Measurements from ENCODE around the gene GPN2. TPM values are rescaled to one million over a fixed set of nuclear protein-coding genes. Genes with fewer than 3 reads are reported as not detected.
"Not testable (repeated sequence)": the region's sequence is repeated elsewhere in the genome, so short reads cannot be mapped to it uniquely, and the experiment has no call there.

The GPN2 gene
- total RNA-seq, 1 donor from 2014 or later, result 28.5 TPM

DNA sequence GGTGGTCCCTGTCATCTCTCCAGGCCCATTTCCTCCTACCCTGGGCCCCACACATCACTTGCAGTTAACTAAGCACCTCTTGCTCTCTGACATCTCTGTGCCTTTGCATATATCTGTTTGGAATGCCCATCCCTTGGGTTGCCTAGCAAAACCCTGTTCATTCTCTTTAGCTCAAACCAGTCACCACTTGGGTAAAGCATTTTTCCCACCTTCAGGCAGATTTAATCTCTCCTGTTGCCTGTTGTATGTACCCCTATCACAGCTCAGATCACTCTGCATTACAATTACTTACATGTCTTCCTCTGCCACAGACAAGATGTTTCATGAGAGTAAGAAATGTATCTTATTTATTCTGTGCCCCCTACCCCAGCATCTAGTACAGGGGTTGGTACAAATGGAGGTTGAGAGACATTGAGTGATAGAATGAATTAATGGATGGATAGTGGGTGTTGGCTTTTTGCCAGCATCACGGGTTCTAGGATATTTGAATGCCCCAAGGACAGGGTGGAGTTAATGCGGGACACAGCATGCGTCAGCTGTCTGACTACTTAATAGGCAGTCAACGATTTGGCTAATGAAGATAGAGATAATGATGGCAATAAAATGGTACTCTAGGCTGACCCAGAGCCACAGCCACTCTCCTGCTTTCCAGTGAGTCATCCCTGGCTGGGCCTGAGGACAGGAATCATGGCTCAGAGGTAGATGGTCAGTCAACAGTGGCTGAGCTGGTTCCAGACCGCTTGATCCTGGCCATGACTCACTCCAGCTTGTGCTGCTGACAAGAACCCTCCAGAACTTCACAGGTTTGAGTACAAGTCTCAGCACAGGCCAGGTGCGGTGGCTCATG lies 17.2 kb upstream of the GPN2 start:
- no peak for DNase-seq (ENCODE audit: low spot score)

DNA sequence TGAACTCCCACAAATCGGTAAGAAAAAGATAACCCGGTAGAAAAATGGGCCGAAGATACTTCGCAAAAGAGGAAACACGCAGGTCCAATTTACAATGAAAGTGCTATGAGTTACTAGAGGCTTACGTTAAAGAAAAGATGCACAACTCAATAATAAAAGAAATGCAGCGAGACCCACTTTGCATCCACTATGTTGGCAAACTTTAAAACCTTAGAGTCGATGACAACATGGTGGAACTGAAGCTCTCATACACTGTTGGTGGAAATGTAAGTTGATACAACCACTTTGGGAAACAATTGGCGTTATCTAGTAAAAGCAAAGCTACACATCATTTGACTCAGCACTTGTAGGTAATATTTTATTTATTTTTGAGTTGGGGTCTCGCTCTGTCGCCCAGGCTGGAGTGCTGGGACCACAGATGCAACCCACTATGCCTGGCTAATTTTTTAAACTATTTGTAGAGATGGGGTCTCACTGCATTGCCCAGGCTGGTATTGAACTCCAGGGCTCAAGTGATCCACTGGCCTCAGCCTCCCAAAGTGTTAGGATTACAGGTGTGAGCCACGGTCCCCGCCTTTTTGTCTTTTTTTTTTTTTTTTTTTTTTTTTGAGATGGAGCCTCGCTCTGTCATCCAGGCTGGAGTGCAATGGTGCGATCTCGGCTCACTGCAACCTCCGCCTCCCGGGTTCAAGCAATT lies 10.9 kb upstream of the GPN2 start:
- DNase-seq (ENCODE audit: low spot score), result no peak

GRCh38 chr1:26900001-26900814 lies 10.1 kb upstream of the GPN2 start, which contains the start of gene GPATCH3:
TSS of gene GPATCH3 (minus strand) at chr1:26900467. CDS start at chr1:26900442, 25 bp downstream.
- DNase-seq (ENCODE audit: low spot score), result peak; percentile 96

DNA sequence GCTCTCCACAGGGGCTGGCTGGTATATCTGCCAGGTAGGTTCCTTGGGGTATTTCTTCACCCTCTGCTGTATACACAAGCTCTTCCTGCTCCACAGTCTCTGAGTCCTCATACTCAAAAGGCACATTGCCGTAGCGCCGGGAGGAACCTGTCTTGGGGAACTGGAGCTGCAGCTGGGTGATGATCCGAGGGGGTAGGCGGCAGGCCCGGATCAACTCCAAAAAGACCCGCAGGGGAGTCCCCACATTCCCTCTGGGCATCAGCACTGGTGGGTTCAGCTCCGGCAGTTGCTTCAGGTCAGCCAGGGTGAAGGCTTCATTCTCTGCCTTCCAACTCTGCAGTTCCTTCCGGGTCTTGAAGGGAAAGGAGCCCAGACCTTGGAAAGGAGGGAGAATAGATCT lies 7.3 kb upstream of the GPN2 start:
- DNase-seq (ENCODE audit: low spot score), result no peak

- no peak for DNase-seq (ENCODE audit: low spot score)
Observed at GRCh38 chr1:26894263-26894662, 4.2 kb upstream of the GPN2 start.

DNA sequence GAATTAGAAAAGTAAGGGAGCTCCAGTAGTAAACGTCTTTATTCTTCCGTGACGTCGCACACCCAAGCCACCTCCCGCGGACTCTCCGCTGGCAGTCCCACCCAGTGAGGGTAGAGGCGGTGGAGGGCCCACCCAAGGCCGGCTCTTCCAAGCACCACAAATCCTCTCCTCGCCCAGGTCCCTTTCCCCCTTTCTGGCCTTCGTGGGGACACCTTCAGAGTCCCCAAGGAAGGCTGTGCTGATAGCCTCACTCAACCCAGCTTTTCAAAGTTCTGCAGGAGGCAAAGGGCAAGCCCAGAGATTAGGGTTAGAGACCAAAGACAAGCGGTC lies 349 bp upstream of the GPN2 start:
- DNase-seq (ENCODE audit: low spot score), result no peak

GRCh38 chr1:26888231-26888630 lies 1.9 kb downstream of the GPN2 start:
- no peak for DNase-seq (ENCODE audit: low spot score)

DNA sequence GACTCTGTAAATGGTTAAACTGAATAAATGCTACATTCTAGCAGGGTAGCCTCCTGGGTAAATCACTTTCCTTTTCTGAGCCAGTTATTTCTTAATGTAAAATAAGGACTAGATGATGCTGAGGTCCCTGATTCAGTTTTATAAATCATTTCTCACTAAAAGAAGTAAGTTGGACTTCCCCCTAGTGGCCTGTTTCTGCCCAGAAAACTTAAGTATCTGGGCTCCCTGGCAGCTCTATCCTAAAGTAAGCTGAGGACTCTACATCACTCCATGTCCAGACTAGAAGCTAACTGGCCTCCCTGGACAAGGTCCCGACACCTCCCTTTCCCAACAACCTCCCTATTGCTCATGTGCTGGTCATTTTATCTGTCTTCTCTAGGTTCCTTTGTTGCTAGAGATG lies 3.0 kb downstream of the GPN2 start:
- no peak for DNase-seq (ENCODE audit: low spot score)

- DNase-seq (ENCODE audit: low spot score), result no peak
Observed at GRCh38 chr1:26882696-26883463, 7.2 kb downstream of the GPN2 start.

- DNase-seq (ENCODE audit: low spot score), result not testable (repeated sequence)
Observed at GRCh38 chr1:26881611-26882010, 8.5 kb downstream of the GPN2 start.

GRCh38 chr1:26879793-26880192 lies 10.3 kb downstream of the GPN2 start:
- DNase-seq (ENCODE audit: low spot score), result no peak

DNA sequence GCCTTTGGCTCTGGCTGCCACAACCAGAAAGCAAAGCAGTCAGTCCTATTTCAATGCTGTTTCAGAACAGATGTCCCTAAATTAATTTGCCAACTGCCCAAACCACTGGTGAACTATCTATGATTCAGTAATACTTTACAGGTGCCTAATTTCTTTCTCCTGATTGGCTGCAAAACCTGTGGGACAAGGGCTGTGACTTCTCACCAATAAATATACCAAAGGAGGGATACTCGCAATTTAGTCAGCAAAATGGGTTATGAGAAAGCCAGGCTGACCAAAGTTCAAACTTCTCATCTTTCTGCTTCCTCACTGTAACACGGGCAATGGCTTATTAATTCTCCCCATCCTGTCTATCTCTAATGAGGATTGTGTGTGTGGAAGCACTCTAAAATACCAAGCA lies 12.8 kb downstream of the GPN2 start:
- no peak for DNase-seq (ENCODE audit: low spot score)

DNA sequence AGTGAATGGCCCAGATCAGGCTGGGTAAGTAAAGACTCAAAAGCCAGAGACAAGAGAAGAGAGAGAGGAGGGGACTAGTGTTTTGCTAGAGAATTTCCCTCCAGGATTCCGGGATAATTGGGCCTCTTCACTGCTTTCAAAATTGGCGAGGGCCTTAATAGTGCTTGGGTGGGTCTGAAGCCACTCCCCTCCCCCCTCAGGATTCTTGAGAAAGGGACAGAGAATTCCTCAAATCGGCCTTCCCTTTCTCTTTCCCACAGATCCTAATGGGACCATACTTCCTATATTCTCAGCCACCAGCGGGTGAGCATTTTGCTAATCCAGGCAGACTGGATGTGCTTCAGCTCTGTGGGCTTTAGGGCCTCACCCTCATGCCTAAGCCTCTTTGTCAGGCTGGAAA lies 15.2 kb downstream of the GPN2 start:
- DNase-seq (ENCODE audit: low spot score), result no peak

DNA sequence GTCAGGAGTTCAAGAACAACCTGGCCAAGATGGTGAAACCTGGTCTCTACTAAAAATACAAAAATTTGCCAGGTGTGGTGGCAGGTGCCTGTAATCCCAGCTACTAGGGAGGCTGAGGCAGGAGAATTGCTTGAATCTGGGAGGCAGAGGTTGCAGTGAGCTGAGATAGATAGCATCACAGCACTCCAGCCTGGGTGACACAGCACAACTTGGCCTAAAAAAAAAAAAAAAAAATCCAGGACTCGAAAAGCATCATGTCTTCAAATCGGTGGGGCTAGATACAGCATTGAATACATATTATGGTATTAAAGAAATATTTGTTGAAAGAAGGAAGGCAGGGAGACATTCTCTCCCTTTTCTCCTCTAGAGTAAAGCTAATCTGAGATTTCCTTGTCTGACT lies 17.0 kb downstream of the GPN2 start:
- DNase-seq (ENCODE audit: low spot score), result not testable (repeated sequence)

DNA sequence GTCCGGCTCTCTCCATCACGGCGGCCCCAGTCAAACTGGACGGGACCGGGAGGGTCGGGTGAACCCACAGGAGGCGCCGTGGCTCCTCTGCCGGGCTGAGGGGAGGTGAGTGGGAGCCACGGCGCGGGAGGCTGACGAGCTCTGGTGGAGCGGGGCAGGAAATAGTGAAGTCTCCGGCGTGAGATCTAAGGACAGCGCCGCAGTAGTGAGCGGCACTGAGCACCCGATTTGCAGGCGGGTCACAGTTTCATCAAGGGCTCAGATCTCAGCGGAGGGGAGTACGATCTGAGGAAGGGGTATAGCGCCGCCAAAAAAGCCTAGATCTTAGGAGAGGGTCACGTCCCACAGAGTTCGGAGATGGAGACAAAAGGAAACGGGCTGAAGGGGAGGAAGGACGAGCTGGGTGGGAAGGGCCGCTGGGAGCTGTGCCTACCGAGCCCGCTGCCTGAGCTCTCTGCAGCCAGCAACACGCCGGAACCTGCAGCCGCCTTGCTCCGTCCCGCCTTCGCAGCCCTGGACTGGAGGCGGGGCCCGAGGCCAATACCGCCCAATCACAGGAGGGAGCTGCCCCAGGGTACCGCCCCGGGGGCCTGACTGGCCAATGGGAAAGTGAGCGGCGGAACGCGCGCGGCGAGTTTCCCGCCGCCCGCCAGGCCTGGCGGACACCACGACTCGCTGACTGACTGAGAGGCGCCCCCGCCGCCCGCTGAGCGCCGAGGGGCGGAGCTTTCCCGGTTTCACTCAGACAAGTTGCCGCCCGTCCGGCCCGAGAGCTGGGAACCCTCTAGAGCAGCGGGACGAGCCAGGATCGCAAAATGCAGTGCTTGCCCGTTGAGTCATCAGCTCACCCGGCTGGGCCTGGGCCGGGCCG lies 25.2 kb downstream of the GPN2 start:
- DNase-seq (ENCODE audit: low spot score), result peak; percentile 99

GRCh38 chr1:26863685-26864077 lies 26.4 kb downstream of the GPN2 start:
- DNase-seq (ENCODE audit: low spot score), result no peak

DNA sequence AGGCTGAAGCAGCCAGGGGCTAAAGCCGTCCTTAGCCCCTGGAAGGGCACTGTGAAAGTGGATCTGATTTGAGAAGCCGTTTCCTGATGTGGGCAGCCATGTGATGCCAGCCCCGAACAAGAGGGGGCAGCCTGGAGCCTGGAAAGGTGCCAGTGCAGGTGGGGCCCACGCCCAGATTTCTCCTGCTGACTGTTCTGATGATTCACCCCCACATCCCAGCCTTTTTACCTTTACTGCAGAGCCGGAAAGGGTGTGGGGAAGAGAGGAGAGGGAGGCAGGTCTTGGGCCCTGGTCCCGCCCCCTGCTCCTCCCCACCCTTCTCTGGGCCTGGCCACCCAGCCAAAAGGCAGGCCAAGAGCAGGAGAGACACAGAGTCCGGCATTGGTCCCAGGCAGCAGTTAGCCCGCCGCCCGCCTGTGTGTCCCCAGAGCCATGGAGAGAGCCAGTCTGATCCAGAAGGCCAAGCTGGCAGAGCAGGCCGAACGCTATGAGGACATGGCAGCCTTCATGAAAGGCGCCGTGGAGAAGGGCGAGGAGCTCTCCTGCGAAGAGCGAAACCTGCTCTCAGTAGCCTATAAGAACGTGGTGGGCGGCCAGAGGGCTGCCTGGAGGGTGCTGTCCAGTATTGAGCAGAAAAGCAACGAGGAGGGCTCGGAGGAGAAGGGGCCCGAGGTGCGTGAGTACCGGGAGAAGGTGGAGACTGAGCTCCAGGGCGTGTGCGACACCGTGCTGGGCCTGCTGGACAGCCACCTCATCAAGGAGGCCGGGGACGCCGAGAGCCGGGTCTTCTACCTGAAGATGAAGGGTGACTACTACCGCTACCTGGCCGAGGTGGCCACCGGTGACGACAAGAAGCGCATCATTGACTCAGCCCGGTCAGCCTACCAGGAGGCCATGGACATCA lies 27.1 kb downstream of the GPN2 start, which contains the start of gene SFN:
SFN (plus strand) TSS at position 369 of the 904 bp plus-strand sequence; CDS start at position 433, 64 bp downstream.
- DNase-seq (ENCODE audit: low spot score), result no peak

- DNase-seq (ENCODE audit: low spot score), result no peak
Observed at GRCh38 chr1:26861889-26862378, 28.1 kb downstream of the GPN2 start.

DNA sequence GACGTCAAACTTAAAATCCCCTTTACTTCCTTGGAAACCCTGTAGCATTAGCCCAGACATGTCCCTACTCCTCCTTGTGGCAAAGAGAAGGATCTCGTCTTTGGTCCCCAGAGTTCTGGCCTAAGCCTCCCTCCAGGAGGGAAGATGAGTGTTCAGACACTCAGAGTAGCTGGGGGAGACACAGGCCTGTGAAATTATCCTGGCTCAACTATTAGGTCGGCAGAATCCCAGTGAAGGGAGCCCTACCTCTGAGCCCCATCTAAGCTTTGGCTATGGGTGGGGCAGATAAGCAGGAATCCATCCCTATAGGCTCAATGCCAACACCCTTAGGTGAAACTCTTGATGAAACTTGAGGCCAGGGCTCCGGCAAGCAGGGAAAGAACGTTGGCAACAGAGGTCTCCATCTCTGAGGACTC lies 28.8 kb downstream of the GPN2 start:
- DNase-seq (ENCODE audit: low spot score), result no peak
